ENCODE data around the gene SPPL3.

Gene SPPL3

GRCh38 chr12:120757949-120758348 lies 146.2 kb downstream of the SPPL3 start:
- no peak for DNase-seq (ENCODE audit: low spot score)
- no peak overlapping the region for H3K27ac ChIP-seq
- ChIA-PET POLR2A (ENCODE audit: low non-redundant PET) (no interaction called here), CTCF (interaction anchor here (0.6 kb wide), 1 partner anchor 411 kb away, joined by 3 read pairs; no protein-coding TSS in a partner anchor)
- TF ChIP-seq CTCF (conservative IDR thresholded peaks at IDR 0.05; ENCODE audit: low read depth): no peak

- no peak overlapping the region for H3K27ac ChIP-seq
- no peak for TF ChIP-seq CTCF (conservative IDR thresholded peaks at IDR 0.05; ENCODE audit: low read depth)
- CTCF ChIA-PET: interaction anchor here (0.6 to 0.8 kb wide), 2 partner anchors 16 to 410 kb away, joined by 3 read pairs; no protein-coding TSS in a partner anchor
- DNase-seq (ENCODE audit: low spot score): no peak
- POLR2A ChIA-PET (ENCODE audit: low non-redundant PET): interaction anchor here (0.6 kb wide), 1 partner anchor 172 kb away, joined by 9 read pairs; no protein-coding TSS in a partner anchor
Observed at GRCh38 chr12:120757226-120757742, 146.9 kb downstream of the SPPL3 start.

GRCh38 chr12:120755269-120755668 lies 148.9 kb downstream of the SPPL3 start:
- ChIA-PET CTCF (no interaction called here), POLR2A (ENCODE audit: low non-redundant PET) (no interaction called here)
- H3K27ac ChIP-seq: no peak overlapping the region
- DNase-seq (ENCODE audit: low spot score): no peak
- no peak for TF ChIP-seq CTCF (conservative IDR thresholded peaks at IDR 0.05; ENCODE audit: low read depth)

GRCh38 chr12:120754792-120755191 lies 149.4 kb downstream of the SPPL3 start:
- ChIA-PET POLR2A (ENCODE audit: low non-redundant PET) (no interaction called here), CTCF (no interaction called here)
- no peak overlapping the region for H3K27ac ChIP-seq
- TF ChIP-seq CTCF (conservative IDR thresholded peaks at IDR 0.05; ENCODE audit: low read depth): no peak
- DNase-seq (ENCODE audit: low spot score): no peak

- no peak for TF ChIP-seq CTCF (conservative IDR thresholded peaks at IDR 0.05; ENCODE audit: low read depth)
- ChIA-PET POLR2A (ENCODE audit: low non-redundant PET) (interaction anchor here (0.6 kb wide), 1 partner anchor 174 kb away, joined by 4 read pairs; no protein-coding TSS in a partner anchor), CTCF (no interaction called here)
- no peak overlapping the region for H3K27ac ChIP-seq
- DNase-seq (ENCODE audit: low spot score): no peak
Observed at GRCh38 chr12:120751389-120751788, 152.8 kb downstream of the SPPL3 start.

- CTCF ChIA-PET: no interaction called here
- no peak for DNase-seq (ENCODE audit: low spot score)
- H3K27ac ChIP-seq: no peak overlapping the region
- POLR2A ChIA-PET (ENCODE audit: low non-redundant PET): no interaction called here
- no peak for TF ChIP-seq CTCF (conservative IDR thresholded peaks at IDR 0.05; ENCODE audit: low read depth)
Observed at GRCh38 chr12:120750806-120751205, 153.4 kb downstream of the SPPL3 start.

Data from RWPE1 (cell line).